Measurements from ENCODE around the gene ZNF488. TPM values are rescaled to one million over a fixed set of nuclear protein-coding genes. Genes with fewer than 3 reads are reported as not detected.

The ZNF488 gene
- polyA plus RNA-seq, 2 donors: 0.81 to 0.94 TPM

DNA sequence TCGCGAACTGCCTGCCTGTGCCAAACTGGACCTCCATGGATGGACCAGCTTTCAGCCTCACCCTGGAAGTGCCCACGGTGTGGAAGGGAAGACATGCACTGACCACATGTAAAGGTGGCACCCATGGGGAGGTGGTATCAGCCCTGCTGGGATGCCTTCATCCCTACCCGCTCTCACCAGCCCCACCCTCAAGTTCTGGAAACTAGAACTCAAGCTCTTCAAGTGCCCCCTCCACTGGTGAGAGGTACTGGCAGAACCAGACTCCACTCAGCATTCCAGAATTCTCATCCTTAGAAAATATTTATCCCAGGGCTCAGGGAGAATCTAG lies 5.9 kb downstream of the ZNF488 start:
- 84 to 88% methylated on average over 4 of the region's 4 CpGs for WGBS, 2 donors
- Histone ChIP-seq H3K27me3 (ENCODE audit: control insufficient read depth in 1 of 2, insufficient read depth in 2 of 2, low read length in 2 of 2) (no peaks in the 10 kb centered on the region), H3K36me3 (ENCODE audit: control insufficient read depth in 2 of 2, insufficient read depth in 2 of 2, low read length in 1 of 2) (no peaks in the 10 kb centered on the region), H3K27ac (ENCODE audit: low read depth in 2 of 2, low read length in 1 of 2) (no peak overlapping the region), H3K9me3 (ENCODE audit: control insufficient read depth in 2 of 2, insufficient read depth in 1 of 2, low read depth in 1 of 2, low read length in 1 of 2) (peaks cover 0 to 1% of the 10 kb centered on the region in 2 donors), H3K4me1 (ENCODE audit: control insufficient read depth in 2 of 2, insufficient read depth in 2 of 2, low read length in 1 of 2) (no peaks in the 10 kb centered on the region), H3K4me3 (ENCODE audit: low read depth in 1 of 2, low read length in 2 of 2) (no peak overlapping the region)

DNA sequence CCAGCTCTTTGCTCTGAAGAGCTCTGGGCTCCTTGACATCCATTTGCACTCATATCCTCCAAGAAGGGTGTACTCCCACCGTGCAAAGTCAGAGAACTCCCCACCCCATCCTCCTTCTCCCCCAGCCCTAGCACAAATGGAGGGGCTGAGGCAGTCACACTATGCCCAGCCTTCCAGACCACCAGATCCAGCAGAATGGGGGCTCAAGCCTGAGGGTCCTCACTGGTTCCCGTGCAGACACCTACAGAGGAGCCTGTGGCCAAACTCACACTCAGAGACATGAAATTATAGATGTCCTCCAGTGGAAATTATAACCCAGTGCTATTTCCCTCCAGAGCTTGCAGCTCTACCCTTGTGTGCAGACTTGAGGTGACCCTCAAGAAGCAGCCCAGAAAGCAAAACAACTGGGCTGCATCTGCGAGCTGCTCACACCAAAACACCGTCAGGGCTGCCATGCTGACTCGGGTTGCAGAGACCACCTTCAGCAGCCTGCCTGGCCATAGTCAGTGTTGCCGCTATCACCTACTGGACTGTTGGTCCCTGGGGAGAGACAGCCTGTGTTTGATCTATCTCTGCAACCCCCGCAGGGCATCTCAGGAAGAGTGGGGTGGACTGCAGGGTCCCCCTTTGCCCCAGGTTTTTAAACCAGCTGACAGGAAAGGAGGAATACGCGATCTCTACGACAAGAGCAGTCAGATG lies 7.4 kb downstream of the ZNF488 start:
- WGBS, 2 donors: 79 to 82% methylated on average over 10 of the region's 10 CpGs
- Histone ChIP-seq H3K36me3 (ENCODE audit: control insufficient read depth in 2 of 2, insufficient read depth in 2 of 2, low read length in 1 of 2) (no peaks in the 10 kb centered on the region), H3K4me3 (ENCODE audit: low read depth in 1 of 2, low read length in 2 of 2) (no peak overlapping the region), H3K9me3 (ENCODE audit: control insufficient read depth in 2 of 2, insufficient read depth in 1 of 2, low read depth in 1 of 2, low read length in 1 of 2) (peaks cover 0 to 1% of the 10 kb centered on the region in 2 donors), H3K27ac (ENCODE audit: low read depth in 2 of 2, low read length in 1 of 2) (no peak overlapping the region), H3K27me3 (ENCODE audit: control insufficient read depth in 1 of 2, insufficient read depth in 2 of 2, low read length in 2 of 2) (no peaks in the 10 kb centered on the region), H3K4me1 (ENCODE audit: control insufficient read depth in 2 of 2, insufficient read depth in 2 of 2, low read length in 1 of 2) (no peaks in the 10 kb centered on the region)

DNA sequence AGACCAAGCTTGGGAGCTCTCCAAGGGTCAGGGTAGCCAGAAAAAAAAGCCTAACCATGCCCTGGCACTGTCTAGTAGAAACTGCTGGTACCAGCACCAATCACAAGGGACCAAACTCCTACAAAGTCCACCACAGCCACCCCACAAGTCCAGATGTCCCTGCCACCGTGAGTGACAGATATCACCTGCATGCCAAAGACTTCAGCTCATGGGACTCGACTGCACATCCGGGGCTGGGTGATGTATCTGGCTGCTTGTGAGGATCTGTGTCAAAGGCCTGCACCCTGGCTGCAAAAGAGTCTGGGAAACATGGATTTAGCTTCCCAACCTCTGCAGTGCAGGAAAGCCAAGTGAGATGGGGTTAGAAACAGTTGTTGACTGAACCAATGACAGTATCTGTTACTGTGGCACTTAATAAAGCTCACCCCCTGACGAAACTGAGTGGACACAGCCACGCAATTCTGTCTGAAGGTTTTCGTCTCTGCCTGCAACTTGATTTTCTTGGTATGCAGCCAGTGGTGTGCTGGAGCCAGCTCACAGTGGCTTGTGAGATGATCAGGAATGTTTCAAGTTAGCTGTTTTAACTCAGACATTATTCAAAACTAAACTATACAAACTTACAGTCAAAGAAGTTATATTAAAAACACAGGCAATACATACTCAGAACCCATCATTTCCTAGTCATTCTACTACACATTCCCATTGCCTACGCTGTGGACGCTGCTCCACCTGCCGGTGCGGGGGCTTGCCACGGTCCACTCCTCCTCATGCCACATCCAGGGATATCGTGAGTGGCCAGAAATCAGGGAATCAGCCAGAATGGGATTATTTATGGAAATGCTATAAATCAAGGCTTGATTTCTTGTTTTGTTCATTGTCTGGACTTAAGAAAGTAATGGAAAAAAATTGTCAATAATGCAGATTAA lies 9.2 kb downstream of the ZNF488 start:
- no peaks in the 10 kb centered on the region for H3K9me3 ChIP-seq (ENCODE audit: control insufficient read depth in 2 of 2, insufficient read depth in 1 of 2, low read depth in 1 of 2, low read length in 1 of 2)
- no peak overlapping the region for H3K4me3 ChIP-seq (ENCODE audit: low read depth in 1 of 2, low read length in 2 of 2)
- H3K27ac ChIP-seq (ENCODE audit: low read depth in 2 of 2, low read length in 1 of 2): no peak overlapping the region
- H3K4me1 ChIP-seq (ENCODE audit: control insufficient read depth in 2 of 2, insufficient read depth in 2 of 2, low read length in 1 of 2): no peaks in the 10 kb centered on the region
- no peaks in the 10 kb centered on the region for H3K27me3 ChIP-seq (ENCODE audit: control insufficient read depth in 1 of 2, insufficient read depth in 2 of 2, low read length in 2 of 2)
- WGBS, 2 donors: 69 to 71% methylated on average over 12 of the region's 12 CpGs
- H3K36me3 ChIP-seq (ENCODE audit: control insufficient read depth in 2 of 2, insufficient read depth in 2 of 2, low read length in 1 of 2): no peaks in the 10 kb centered on the region

DNA sequence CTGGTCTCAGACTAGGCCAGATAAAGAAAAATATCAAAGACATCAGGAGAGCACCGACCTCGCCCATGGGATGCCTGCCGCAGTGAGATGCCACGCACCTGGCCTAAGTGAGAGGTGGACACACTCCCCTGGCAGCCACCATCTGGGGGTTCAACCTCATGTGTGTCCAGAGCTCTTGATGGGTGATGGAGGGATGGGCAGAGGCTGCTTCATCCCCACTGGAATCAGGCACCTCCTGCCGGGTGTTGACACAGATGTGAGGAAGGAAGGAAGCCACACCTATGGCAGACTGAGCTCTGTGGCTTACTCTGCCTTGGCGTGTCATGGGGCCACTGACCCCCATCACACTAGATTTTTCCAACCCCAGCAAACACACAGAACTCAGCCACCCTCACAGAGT lies 11.4 kb downstream of the ZNF488 start:
- H3K36me3 ChIP-seq (ENCODE audit: control insufficient read depth in 2 of 2, insufficient read depth in 2 of 2, low read length in 1 of 2): peaks cover 0 to 1% of the 10 kb centered on the region in 2 donors
- no peaks in the 10 kb centered on the region for H3K9me3 ChIP-seq (ENCODE audit: control insufficient read depth in 2 of 2, insufficient read depth in 1 of 2, low read depth in 1 of 2, low read length in 1 of 2)
- no peaks in the 10 kb centered on the region for H3K4me1 ChIP-seq (ENCODE audit: control insufficient read depth in 2 of 2, insufficient read depth in 2 of 2, low read length in 1 of 2)
- WGBS, 2 donors: 83 to 85% methylated on average over 6 of the region's 6 CpGs
- H3K27ac ChIP-seq (ENCODE audit: low read depth in 2 of 2, low read length in 1 of 2): no peak overlapping the region
- no peak overlapping the region for H3K4me3 ChIP-seq (ENCODE audit: low read depth in 1 of 2, low read length in 2 of 2)
- no peaks in the 10 kb centered on the region for H3K27me3 ChIP-seq (ENCODE audit: control insufficient read depth in 1 of 2, insufficient read depth in 2 of 2, low read length in 2 of 2)

DNA sequence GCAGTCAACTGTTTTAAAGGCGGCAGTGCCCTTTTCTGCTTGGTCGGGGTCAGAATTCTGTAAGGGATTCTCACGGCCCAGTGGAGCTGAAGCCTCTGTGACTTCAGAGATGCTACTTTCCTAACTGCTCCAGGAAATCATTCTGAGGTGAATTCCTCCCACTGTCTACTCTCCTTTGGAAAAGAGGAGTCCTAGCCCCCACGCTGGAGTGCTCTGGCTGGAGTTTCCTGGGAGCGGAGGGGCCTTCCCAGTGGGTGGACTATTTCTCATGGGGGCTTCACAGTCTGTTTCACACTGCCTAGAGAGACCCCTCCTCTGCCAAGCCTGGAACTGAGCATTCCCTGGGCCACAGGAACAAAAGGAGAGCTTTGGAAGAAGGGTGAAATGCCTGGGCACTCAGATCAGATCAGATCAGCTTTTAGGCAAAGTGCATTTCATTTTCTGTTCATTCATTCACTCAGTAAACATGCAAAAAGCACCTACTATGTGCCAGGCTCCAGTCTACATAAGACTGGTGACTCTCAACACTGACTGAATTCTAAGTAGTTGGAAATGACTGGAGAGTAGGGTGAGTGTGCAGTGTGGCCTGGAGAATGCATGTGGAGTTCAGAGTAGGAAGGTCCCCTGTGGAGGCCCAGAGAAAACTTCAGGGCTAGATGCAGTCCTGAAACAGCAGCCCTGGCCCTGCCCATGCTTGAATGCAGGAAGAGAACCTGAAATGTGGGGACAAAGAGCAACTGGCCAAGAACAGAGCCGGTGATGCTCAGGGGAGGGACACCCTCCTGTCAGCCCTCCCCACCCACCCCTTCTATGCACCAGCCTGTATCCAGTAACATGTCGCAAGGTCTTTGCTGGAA lies 12.2 kb downstream of the ZNF488 start:
- H3K4me1 ChIP-seq (ENCODE audit: control insufficient read depth in 2 of 2, insufficient read depth in 2 of 2, low read length in 1 of 2): no peaks in the 10 kb centered on the region
- WGBS, 2 donors: 85 to 87% methylated on average over 7 of the region's 7 CpGs
- no peak overlapping the region for H3K27ac ChIP-seq (ENCODE audit: low read depth in 2 of 2, low read length in 1 of 2)
- no peaks in the 10 kb centered on the region for H3K9me3 ChIP-seq (ENCODE audit: control insufficient read depth in 2 of 2, insufficient read depth in 1 of 2, low read depth in 1 of 2, low read length in 1 of 2)
- H3K27me3 ChIP-seq (ENCODE audit: control insufficient read depth in 1 of 2, insufficient read depth in 2 of 2, low read length in 2 of 2): no peaks in the 10 kb centered on the region
- no peak overlapping the region for H3K4me3 ChIP-seq (ENCODE audit: low read depth in 1 of 2, low read length in 2 of 2)
- H3K36me3 ChIP-seq (ENCODE audit: control insufficient read depth in 2 of 2, insufficient read depth in 2 of 2, low read length in 1 of 2): peaks cover 0 to 3% of the 10 kb centered on the region in 2 donors

DNA sequence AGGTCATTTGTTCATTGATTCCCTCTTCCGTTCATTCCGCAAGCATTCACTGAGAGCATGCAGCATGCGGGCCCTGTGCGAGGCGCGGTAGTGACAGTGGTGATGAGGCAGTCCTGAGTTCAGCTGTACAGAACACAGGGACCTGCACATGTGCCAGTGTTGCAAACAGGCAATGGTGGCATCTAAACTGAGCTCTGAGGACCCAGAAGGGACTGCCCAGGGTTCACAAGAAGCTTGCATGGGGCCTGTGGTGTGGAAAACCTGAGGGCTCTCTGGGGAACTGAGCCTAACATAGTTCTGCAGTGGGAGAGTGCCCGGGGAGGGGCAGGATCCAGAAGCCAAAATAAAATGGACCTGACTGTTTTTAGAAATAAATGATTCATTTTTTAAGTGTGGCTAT lies 13.2 kb downstream of the ZNF488 start:
- H3K27ac ChIP-seq (ENCODE audit: low read depth in 2 of 2, low read length in 1 of 2): no peak overlapping the region
- no peak overlapping the region for H3K4me3 ChIP-seq (ENCODE audit: low read depth in 1 of 2, low read length in 2 of 2)
- no peaks in the 10 kb centered on the region for H3K4me1 ChIP-seq (ENCODE audit: control insufficient read depth in 2 of 2, insufficient read depth in 2 of 2, low read length in 1 of 2)
- WGBS, 2 donors: 91 to 94% methylated on average over 7 of the region's 7 CpGs
- no peaks in the 10 kb centered on the region for H3K27me3 ChIP-seq (ENCODE audit: control insufficient read depth in 1 of 2, insufficient read depth in 2 of 2, low read length in 2 of 2)
- H3K9me3 ChIP-seq (ENCODE audit: control insufficient read depth in 2 of 2, insufficient read depth in 1 of 2, low read depth in 1 of 2, low read length in 1 of 2): no peaks in the 10 kb centered on the region
- H3K36me3 ChIP-seq (ENCODE audit: control insufficient read depth in 2 of 2, insufficient read depth in 2 of 2, low read length in 1 of 2): peaks cover 0 to 5% of the 10 kb centered on the region in 2 donors

DNA sequence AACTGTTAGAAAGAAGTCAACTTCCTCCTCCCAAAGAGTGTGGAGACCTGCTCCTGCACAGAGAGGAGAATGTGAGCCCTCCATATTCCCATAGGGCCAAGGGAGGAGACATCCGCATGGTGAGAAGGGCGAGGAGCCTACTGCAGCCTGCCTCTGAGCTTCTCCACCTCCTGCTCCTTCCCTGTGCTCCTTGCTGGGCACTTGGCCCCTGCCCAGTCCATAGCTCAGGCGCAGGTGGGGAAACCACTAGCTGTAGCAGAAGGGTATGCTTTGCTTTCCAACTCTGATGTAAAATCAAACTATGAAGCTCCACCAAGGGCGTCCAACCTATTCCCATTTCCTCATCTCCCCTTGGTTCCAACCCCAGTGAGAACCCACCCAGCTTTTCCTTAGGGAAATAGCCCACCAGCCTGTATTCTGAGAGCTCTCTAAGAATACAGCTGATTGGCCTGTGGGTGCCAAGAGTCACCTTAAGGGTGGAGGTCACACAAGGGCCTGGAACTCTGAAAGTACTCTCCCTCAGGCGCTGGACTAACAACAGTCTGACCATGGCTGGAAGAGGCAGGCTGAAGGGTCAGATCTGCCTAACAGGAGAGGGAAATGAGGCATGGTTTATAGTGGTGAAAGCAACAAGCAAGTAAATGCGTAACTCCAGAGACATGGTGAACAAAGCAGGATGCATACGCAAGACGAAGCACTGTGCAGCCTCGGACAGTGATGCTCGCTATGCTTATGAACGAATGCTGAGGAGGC lies 13.9 kb downstream of the ZNF488 start:
- H3K4me1 ChIP-seq (ENCODE audit: control insufficient read depth in 2 of 2, insufficient read depth in 2 of 2, low read length in 1 of 2): no peaks in the 10 kb centered on the region
- 95 to 97% methylated on average over 11 of the region's 11 CpGs for WGBS, 2 donors
- peaks cover 0 to 5% of the 10 kb centered on the region in 2 donors for H3K36me3 ChIP-seq (ENCODE audit: control insufficient read depth in 2 of 2, insufficient read depth in 2 of 2, low read length in 1 of 2)
- no peaks in the 10 kb centered on the region for H3K9me3 ChIP-seq (ENCODE audit: control insufficient read depth in 2 of 2, insufficient read depth in 1 of 2, low read depth in 1 of 2, low read length in 1 of 2)
- H3K27me3 ChIP-seq (ENCODE audit: control insufficient read depth in 1 of 2, insufficient read depth in 2 of 2, low read length in 2 of 2): no peaks in the 10 kb centered on the region
- no peak overlapping the region for H3K4me3 ChIP-seq (ENCODE audit: low read depth in 1 of 2, low read length in 2 of 2)
- no peak overlapping the region for H3K27ac ChIP-seq (ENCODE audit: low read depth in 2 of 2, low read length in 1 of 2)

DNA sequence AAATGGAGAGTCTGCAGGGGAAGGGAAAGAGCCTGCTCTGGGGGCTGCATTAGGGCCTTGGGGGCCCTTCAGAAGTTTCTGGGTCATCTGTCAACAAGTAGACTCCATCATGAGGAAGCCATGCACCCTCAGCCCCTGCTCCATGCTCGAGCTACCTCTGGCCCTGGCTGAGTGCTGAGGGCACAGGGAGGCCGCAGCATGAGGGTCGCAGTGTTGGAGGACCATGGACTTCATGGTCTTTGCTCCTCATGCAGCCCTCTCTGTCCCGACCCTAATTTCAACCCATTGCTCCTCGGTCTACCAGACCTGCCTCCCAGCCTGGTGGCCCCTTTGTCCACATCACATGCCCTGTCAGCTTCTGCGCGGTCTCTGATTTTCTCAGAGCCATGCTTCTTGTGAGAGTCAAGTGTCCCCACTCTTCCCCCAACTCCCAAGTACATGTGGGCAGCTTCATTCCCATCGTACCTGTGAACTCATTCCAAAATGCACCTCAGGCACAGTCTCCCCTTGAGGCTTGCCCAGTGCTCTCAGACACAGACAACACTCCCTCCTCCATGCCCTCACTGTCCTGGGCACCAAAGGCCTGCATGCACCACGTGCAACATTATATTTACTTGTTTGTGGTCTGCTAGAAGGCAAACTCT lies 14.7 kb downstream of the ZNF488 start:
- 72 to 74% methylated on average over 9 of the region's 9 CpGs for WGBS, 2 donors
- Histone ChIP-seq H3K27ac (ENCODE audit: low read depth in 2 of 2, low read length in 1 of 2) (no peak overlapping the region), H3K4me1 (ENCODE audit: control insufficient read depth in 2 of 2, insufficient read depth in 2 of 2, low read length in 1 of 2) (no peaks in the 10 kb centered on the region), H3K27me3 (ENCODE audit: control insufficient read depth in 1 of 2, insufficient read depth in 2 of 2, low read length in 2 of 2) (no peaks in the 10 kb centered on the region), H3K36me3 (ENCODE audit: control insufficient read depth in 2 of 2, insufficient read depth in 2 of 2, low read length in 1 of 2) (peaks cover 0 to 5% of the 10 kb centered on the region in 2 donors), H3K9me3 (ENCODE audit: control insufficient read depth in 2 of 2, insufficient read depth in 1 of 2, low read depth in 1 of 2, low read length in 1 of 2) (no peaks in the 10 kb centered on the region), H3K4me3 (ENCODE audit: low read depth in 1 of 2, low read length in 2 of 2) (no peak overlapping the region)
